NT2/D1 (cell line): Measurements from ENCODE around the gene POU5F1.

ENCODE experiments used
- SUZ12 ChIP-seq: IDR thresholded peaks from 2 replicates; pipeline ENCODE4 v1.6.1; 2011; ENCODE audit not compliant: insufficient read length, insufficient read depth; ENCODE audit errors: extremely low read depth
- YY1 ChIP-seq: IDR thresholded peaks from 2 replicates; pipeline ENCODE4 v1.6.1; 2011; ENCODE audit not compliant: insufficient read length, insufficient read depth
- ZNF274 ChIP-seq: IDR thresholded peaks from 2 replicates; pipeline ENCODE4 v1.6.1; 2011; ENCODE audit warnings: mild to moderate bottlenecking, low read depth, low read length

- TF ChIP-seq YY1 (no peak), SUZ12 (no peak), ZNF274 (no peak)
These were observed 34.3 kb upstream of the POU5F1 start for GRCh38 chr6:31204751-31205145.
